SK-N-SH (cell line): ENCODE results near the gene CLDN3. TPM values are rescaled to one million over a fixed set of nuclear protein-coding genes. Genes with fewer than 3 reads are reported as not detected.

ENCODE experiments used
- CTCF ChIA-PET: fragments of 300-600, 350-600 bp; formaldehyde crosslinking; extraction: SDS; loops from one replicate; lab custom pipeline; 2021; lab: Yijun Ruan, JAX
- POLR2A ChIA-PET: fragments of 350-600 bp; sonication (Branson Sonifier 250); formaldehyde crosslinking; extraction: SDS; loops from one replicate; lab custom pipeline; 2020; ENCODE audit warnings: antibody characterized with exemption, inconsistent platforms; lab: Yijun Ruan, JAX
- DNase-seq: peaks from one replicate; pipeline ENCODE4 v3.0.0; 2012
- H2AFZ ChIP-seq: fragments of 200-600 bp; sonication (generic); 2 replicates; pipeline ENCODE4 v1.8.1; 2016; ENCODE audit warnings: antibody characterized with exemption, mild to moderate bottlenecking, low read depth
- H3F3A ChIP-seq: fragments of 200-600 bp; sonication (generic); replicated peaks from 2 replicates; pipeline ENCODE3; 2016; ENCODE audit warnings: antibody characterized with exemption, mild to moderate bottlenecking; ENCODE audit not compliant: insufficient read depth
- H3K27ac ChIP-seq, 2 experiments: fragments of 200-500 bp in 1 of 2; fragments of 200-600 bp in 1 of 2; sonication (Bioruptor generic) in 1 of 2; sonication (generic), shearing (Covaris generic) in 1 of 2; 2 replicates each; pipeline versions ENCODE4 v1.5.1 to v1.6.1; 2014 to 2016; ENCODE audit warnings: low read depth in 2 of 2, inconsistent platforms in 1 of 2, low read length in 1 of 2, mild to moderate bottlenecking in 1 of 2, mixed read lengths in 1 of 2
- H3K27me3 ChIP-seq: fragments of 200-600 bp; sonication (generic), shearing (Covaris generic); 2 replicates; pipeline ENCODE4 v1.6.1; 2016; ENCODE audit warnings: mixed run types; ENCODE audit not compliant: insufficient read depth
- H3K36me3 ChIP-seq, 2 experiments: fragments of 200-500 bp in 1 of 2; fragments of 200-600 bp in 1 of 2; sonication (Bioruptor generic) in 1 of 2; sonication (generic) in 1 of 2; replicated peaks in 1 of 2; 2 replicates each; pipeline versions ENCODE3 to v1.5.1; 2014 to 2016; ENCODE audit warnings: low read length in 1 of 2, mild to moderate bottlenecking in 1 of 2; ENCODE audit not compliant: insufficient read depth in 2 of 2, control insufficient read depth in 1 of 2
- H3K4me1 ChIP-seq, 2 experiments: fragments of 200-500 bp in 1 of 2; fragments of 200-600 bp in 1 of 2; sonication (Bioruptor generic) in 1 of 2; sonication (generic), shearing (Covaris generic) in 1 of 2; 2 replicates each; pipeline versions ENCODE4 v1.5.1 to v1.6.1; 2014 to 2016; ENCODE audit warnings: low read depth in 1 of 2, low read length in 1 of 2, mixed run types in 1 of 2; ENCODE audit not compliant: insufficient read depth in 2 of 2, control insufficient read depth in 1 of 2
- H3K4me2 ChIP-seq: fragments of 200-600 bp; sonication (generic), shearing (Covaris generic); 2 replicates; pipeline ENCODE4 v1.6.1; 2017; ENCODE audit warnings: mixed run types
- H3K4me3 ChIP-seq, 2 experiments: fragments of 200-500 bp in 1 of 2; fragments of 200-600 bp in 1 of 2; sonication (Bioruptor generic) in 1 of 2; sonication (generic), shearing (Covaris generic) in 1 of 2; 2 replicates each; pipeline versions ENCODE4 v1.5.1 to v1.8.1; 2014 to 2016; ENCODE audit warnings: low read depth in 2 of 2, inconsistent platforms in 1 of 2, low read length in 1 of 2, mild to moderate bottlenecking in 1 of 2, mixed read lengths in 1 of 2, moderate library complexity in 1 of 2
- H3K79me2 ChIP-seq: fragments of 200-600 bp; sonication (generic); 2 replicates; pipeline ENCODE4 v1.8.1; 2017; ENCODE audit warnings: mild to moderate bottlenecking; ENCODE audit not compliant: insufficient read depth
- H3K9ac ChIP-seq: fragments of 200-600 bp; sonication (generic); 2 replicates; pipeline ENCODE4 v1.6.1; 2017; ENCODE audit warnings: mixed run types
- H3K9me2 ChIP-seq: fragments of 200-600 bp; sonication (generic); 2 replicates; pipeline ENCODE4 v1.6.1; 2017; ENCODE audit warnings: mixed run types
- H3K9me3 ChIP-seq: fragments of 200-600 bp; sonication (generic); 2 replicates; pipeline ENCODE4 v1.6.1; 2017; ENCODE audit warnings: mixed run types, mild to moderate bottlenecking, moderate library complexity
- H4K20me1 ChIP-seq: fragments of 200-600 bp; sonication (generic); 2 replicates; pipeline ENCODE4 v1.6.1; 2017; ENCODE audit warnings: mild to moderate bottlenecking, mixed run types; ENCODE audit not compliant: insufficient read depth
- EZH2phosphoT487 ChIP-seq: fragments of 200-600 bp; sonication (generic); IDR thresholded peaks from 2 replicates; pipeline ENCODE4 v1.6.1; 2017; ENCODE audit warnings: low read depth, mixed run types, mild to moderate bottlenecking, antibody characterized with exemption, moderate library complexity, borderline replicate concordance
- FOSL2 ChIP-seq: IDR thresholded peaks from 2 replicates; pipeline ENCODE4 v1.4.0; 2012; ENCODE audit warnings: low read depth, mild to moderate bottlenecking, moderate library complexity, borderline replicate concordance
- MEF2A ChIP-seq: IDR thresholded peaks from 2 replicates; pipeline ENCODE4 v1.4.0; 2012; ENCODE audit warnings: low read depth, borderline replicate concordance
- TEAD4 ChIP-seq: IDR thresholded peaks from 2 replicates; pipeline ENCODE4 v1.4.0; 2012; ENCODE audit warnings: mild to moderate bottlenecking, borderline replicate concordance; ENCODE audit not compliant: insufficient read depth
- USF2 ChIP-seq: fragments of 150-350 bp; IDR thresholded peaks from 2 replicates; pipeline ENCODE4 v1.6.1; 2017; ENCODE audit warnings: antibody characterized with exemption, low read length, low read depth, borderline replicate concordance
- WGBS: methylation state at CpG from one replicate; pipeline ENCODE4 v1.1.6; 2017; ENCODE audit warnings: low lambda C conversion rate; 5-methylcytosine and 5-hydroxymethylcytosine counted together
- polyA plus RNA-seq, 3 experiments: library from polyadenylated mRNA; depleted of rRNA; stranded (reverse); fragments of >200 nt; gene quantifications; 2 replicates each; pipeline ENCODE4 v1.2.3, GENCODE V29; 2012
- TF ChIP-seq, protein P1 (sequence below): fragments of 150-350 bp; IDR thresholded peaks from 2 replicates; pipeline ENCODE4 v1.6.1; 2016; ENCODE audit warnings: mild to moderate bottlenecking, low read depth, low read length

The CLDN3 gene
- polyA plus RNA-seq, 1 of the 3 experiments (the other 2 are of a cell fraction) = 0.08 TPM

DNA sequence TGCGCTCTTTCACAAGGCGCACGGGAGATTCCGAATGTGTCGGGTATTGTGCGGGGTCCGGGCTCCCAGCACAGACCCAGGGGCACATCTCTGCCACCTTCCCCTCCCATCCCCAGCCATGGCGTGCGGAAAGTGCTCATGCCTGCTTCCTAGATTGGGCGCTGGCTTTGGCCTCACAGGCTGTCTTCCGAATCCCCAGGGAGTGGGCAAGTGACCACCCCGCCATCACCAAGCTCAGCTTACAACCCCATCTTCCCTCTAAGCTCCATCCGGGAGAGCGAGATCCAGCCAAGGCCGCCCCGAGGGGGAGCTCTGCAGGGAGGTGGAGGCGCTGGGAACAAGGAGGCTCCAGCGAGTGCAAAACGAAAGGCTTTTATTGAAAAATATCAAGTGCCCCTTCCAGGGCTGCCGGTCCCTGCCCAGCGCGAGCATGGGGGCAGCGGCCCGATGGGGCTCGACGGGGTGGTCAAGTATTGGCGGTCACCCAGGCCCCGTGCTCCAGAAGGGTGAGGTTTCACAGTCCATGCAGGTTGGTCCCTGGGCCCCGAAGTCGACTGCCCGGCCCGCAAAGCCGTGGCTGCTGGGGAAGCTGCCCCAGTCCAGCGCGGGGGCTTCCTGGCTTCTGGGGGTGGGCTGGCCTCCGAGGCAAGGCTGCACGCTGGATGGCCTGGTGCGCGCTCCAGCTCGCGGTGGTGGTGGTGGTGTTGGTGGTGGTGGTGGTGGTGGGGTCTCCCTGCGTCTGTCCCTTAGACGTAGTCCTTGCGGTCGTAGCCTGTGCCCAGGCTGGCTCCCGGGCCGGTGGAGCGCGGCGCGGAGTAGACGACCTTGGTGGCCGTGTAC, 1.2 kb downstream of the CLDN3 start:
- POLR2A ChIA-PET = no interaction called here
- H3K9me3 ChIP-seq = no peaks in the 10 kb centered on the region
- no peaks in the 10 kb centered on the region for H4K20me1 ChIP-seq
- no peak for DNase-seq
- no peak overlapping the region for H2AFZ ChIP-seq
- no peak overlapping the region for H3K27ac ChIP-seq
- H3K27me3 ChIP-seq = no peaks in the 10 kb centered on the region
- no peaks in the 10 kb centered on the region for H3K36me3 ChIP-seq
- peaks cover 0 to 6% of the 10 kb centered on the region in 2 experiments; a peak in 1 of 4 replicates for H3K4me1 ChIP-seq
- no peak overlapping the region for H3K4me2 ChIP-seq
- H3F3A ChIP-seq = no peaks in the 10 kb centered on the region
- no peaks in the 10 kb centered on the region for H3K79me2 ChIP-seq
- H3K9ac ChIP-seq = no peak overlapping the region
- no peaks in the 10 kb centered on the region for H3K9me2 ChIP-seq
- CTCF ChIA-PET = no interaction called here
- no peak overlapping the region for H3K4me3 ChIP-seq
- no peak for TF ChIP-seq EZH2phosphoT487
- no peak for TF ChIP-seq TEAD4
- TF ChIP-seq MEF2A = no peak
- TF ChIP-seq USF2 = no peak
- WGBS = 92% methylated on average over 52 of the region's 53 CpGs

- Histone ChIP-seq H3F3A (no peaks in the 10 kb centered on the region), H2AFZ (no peak overlapping the region), H3K9me3 (no peaks in the 10 kb centered on the region), H3K4me3 (no peak overlapping the region), H3K79me2 (no peaks in the 10 kb centered on the region), H4K20me1 (no peaks in the 10 kb centered on the region), H3K27ac (no peak overlapping the region), H3K9ac (no peak overlapping the region), H3K4me1 (peaks cover 0 to 6% of the 10 kb centered on the region in 2 experiments; a peak in 1 of 4 replicates), H3K27me3 (no peaks in the 10 kb centered on the region), H3K4me2 (no peak overlapping the region), H3K9me2 (no peaks in the 10 kb centered on the region), H3K36me3 (no peaks in the 10 kb centered on the region)
- WGBS = 86% methylated on average over 17 of the region's 17 CpGs
- CTCF ChIA-PET = no interaction called here
- POLR2A ChIA-PET = interaction anchor here (0.6 kb wide), 2 partner anchors 215 to 417 kb away, joined by 3 to 4 read pairs; no protein-coding TSS in a partner anchor
- TF ChIP-seq, protein P1, sequence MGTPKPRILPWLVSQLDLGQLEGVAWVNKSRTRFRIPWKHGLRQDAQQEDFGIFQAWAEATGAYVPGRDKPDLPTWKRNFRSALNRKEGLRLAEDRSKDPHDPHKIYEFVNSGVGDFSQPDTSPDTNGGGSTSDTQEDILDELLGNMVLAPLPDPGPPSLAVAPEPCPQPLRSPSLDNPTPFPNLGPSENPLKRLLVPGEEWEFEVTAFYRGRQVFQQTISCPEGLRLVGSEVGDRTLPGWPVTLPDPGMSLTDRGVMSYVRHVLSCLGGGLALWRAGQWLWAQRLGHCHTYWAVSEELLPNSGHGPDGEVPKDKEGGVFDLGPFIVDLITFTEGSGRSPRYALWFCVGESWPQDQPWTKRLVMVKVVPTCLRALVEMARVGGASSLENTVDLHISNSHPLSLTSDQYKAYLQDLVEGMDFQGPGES = no peak
- TF ChIP-seq FOSL2 = no peak
- DNase-seq = no peak
Measured at GRCh38 chr7:73766556-73767229, 3.4 kb downstream of the CLDN3 start.
